SU-DHL-6 (cell line): ENCODE results near the gene TXNDC5.

ENCODE experiments used
- H2AFZ ChIP-seq: fragments of 200-600 bp; sonication (generic); 2 replicates; pipeline ENCODE4 v1.6.1; 2014; ENCODE audit warnings: low read depth, mild to moderate bottlenecking, moderate library complexity, mixed read lengths, antibody characterized with exemption, low read length; ENCODE audit not compliant: severe bottlenecking
- H3F3A ChIP-seq: fragments of 200-600 bp; shearing (Covaris generic); 2 replicates; pipeline ENCODE4 v1.6.0; 2016; ENCODE audit warnings: antibody characterized with exemption, mild to moderate bottlenecking; ENCODE audit not compliant: insufficient read depth
- H3K27ac ChIP-seq: fragments of 200-600 bp; sonication (generic); 2 replicates; pipeline ENCODE4 v1.5.1; 2016; ENCODE audit warnings: low read depth, mild to moderate bottlenecking, low read length, moderate library complexity, mixed read lengths
- H3K27me3 ChIP-seq: fragments of 200-600 bp; sonication (generic), shearing (Covaris generic); 2 replicates; pipeline ENCODE4 v1.6.0; 2014; ENCODE audit warnings: mild to moderate bottlenecking, low read length
- H3K36me3 ChIP-seq: fragments of 200-600 bp; sonication (generic); 2 replicates; pipeline ENCODE4 v1.6.1; 2014; ENCODE audit warnings: mild to moderate bottlenecking, low read length, mixed read lengths
- H3K4me2 ChIP-seq: fragments of 300-600, 200-600 bp; shearing (Covaris generic), sonication (generic); 2 replicates; pipeline ENCODE4 v1.6.0; 2014; ENCODE audit warnings: low read length, low read depth, mild to moderate bottlenecking; ENCODE audit not compliant: poor library complexity, severe bottlenecking
- H3K4me3 ChIP-seq: fragments of 200-600 bp; sonication (generic); 2 replicates; pipeline ENCODE4 v1.5.1; 2014; ENCODE audit warnings: antibody characterized with exemption, low read length, mild to moderate bottlenecking, mixed read lengths; ENCODE audit not compliant: insufficient read depth, poor library complexity, severe bottlenecking
- H3K79me2 ChIP-seq: fragments of 200-600 bp; sonication (generic); 2 replicates; pipeline ENCODE4 v1.6.1; 2014; ENCODE audit warnings: mild to moderate bottlenecking, low read length, moderate library complexity; ENCODE audit not compliant: insufficient read depth
- H3K9ac ChIP-seq: fragments of 200-600 bp; sonication (generic); 2 replicates; pipeline ENCODE4 v1.7.0; 2014; ENCODE audit warnings: mild to moderate bottlenecking, low read length
- H3K9me2 ChIP-seq: fragments of 200-600 bp; sonication (generic); replicated peaks from 2 replicates; pipeline ENCODE4 v1.6.1; 2014; ENCODE audit warnings: low read length; ENCODE audit not compliant: insufficient read depth
- H3K9me3 ChIP-seq: fragments of 200-600 bp; sonication (generic); 2 replicates; pipeline ENCODE4 v1.6.1; 2014; ENCODE audit warnings: low read length, mixed read lengths; ENCODE audit not compliant: insufficient read depth
- H4K20me1 ChIP-seq: fragments of 200-600 bp; sonication (generic); 2 replicates; pipeline ENCODE4 v1.6.1; 2014; ENCODE audit warnings: low read depth, mild to moderate bottlenecking, antibody characterized with exemption, low read length, moderate library complexity, mixed read lengths
- CTCF ChIP-seq: fragments of 200-600 bp; sonication (generic); IDR thresholded peaks from one replicate; pipeline ENCODE4 v1.5.1; 2017; ENCODE audit warnings: antibody characterized with exemption, mild to moderate bottlenecking, low read length, moderate library complexity; ENCODE audit not compliant: insufficient read depth, poor library complexity, severe bottlenecking
- EZH2phosphoT487 ChIP-seq: fragments of 200-600 bp; sonication (generic), shearing (Covaris generic); conservative IDR thresholded peaks from 2 replicates; pipeline ENCODE4 v1.6.1; 2018; ENCODE audit warnings: mild to moderate bottlenecking, antibody characterized with exemption, low read length, moderate library complexity, mixed read lengths

TXNDC5 gene

DNA sequence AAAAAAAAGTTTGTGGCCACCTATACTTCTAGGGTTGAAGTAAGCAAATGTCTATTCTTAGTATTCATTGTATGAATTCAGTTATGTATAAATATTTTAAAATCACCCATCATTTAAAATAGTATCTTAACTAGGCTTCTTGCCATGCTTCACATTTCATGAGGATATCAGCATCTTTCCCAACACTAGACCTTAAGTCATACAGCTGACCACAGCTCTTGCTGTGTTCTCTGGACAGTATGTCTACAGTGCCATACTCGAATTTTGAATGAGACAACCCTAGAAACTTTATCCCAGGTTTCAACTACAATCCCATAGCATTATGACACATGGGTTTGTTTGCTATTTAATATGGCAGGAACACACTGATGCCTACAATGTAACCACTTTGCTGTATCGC is 5.2 kb downstream of the TXNDC5 start:
- H3K36me3 ChIP-seq = peaks cover 13% of the 10 kb centered on the region
- no peaks in the 10 kb centered on the region for H3K9me2 ChIP-seq
- no peak overlapping the region for H3K4me2 ChIP-seq
- H3K27ac ChIP-seq = no peak overlapping the region
- no peak overlapping the region for H3K9ac ChIP-seq
- H3K4me3 ChIP-seq = no peak overlapping the region
- H3F3A ChIP-seq = no peaks in the 10 kb centered on the region
- no peaks in the 10 kb centered on the region for H3K9me3 ChIP-seq
- no peaks in the 10 kb centered on the region for H3K27me3 ChIP-seq
- TF ChIP-seq EZH2phosphoT487 (no peak), CTCF (no peak)
- peaks cover 56% of the 10 kb centered on the region for H3K79me2 ChIP-seq
- no peaks in the 10 kb centered on the region for H4K20me1 ChIP-seq
- no peak overlapping the region for H2AFZ ChIP-seq

- Histone ChIP-seq H3K4me3 (no peak overlapping the region), H3K9me3 (no peaks in the 10 kb centered on the region), H3F3A (no peaks in the 10 kb centered on the region), H3K27ac (no peak overlapping the region), H3K9me2 (no peaks in the 10 kb centered on the region), H2AFZ (no peak overlapping the region), H3K4me2 (no peak overlapping the region), H3K36me3 (peaks cover 14% of the 10 kb centered on the region), H3K27me3 (no peaks in the 10 kb centered on the region), H3K79me2 (peaks cover 54% of the 10 kb centered on the region), H4K20me1 (no peaks in the 10 kb centered on the region), H3K9ac (no peak overlapping the region)
- no peak for TF ChIP-seq CTCF
- no peak for TF ChIP-seq EZH2phosphoT487
Measured at GRCh38 chr6:7904654-7905319, 5.8 kb downstream of the TXNDC5 start.

GRCh38 chr6:7903673-7904072 is 6.9 kb downstream of the TXNDC5 start:
- H3K36me3 ChIP-seq = peaks cover 23% of the 10 kb centered on the region
- H3K9me2 ChIP-seq = no peaks in the 10 kb centered on the region
- H4K20me1 ChIP-seq = no peaks in the 10 kb centered on the region
- no peak overlapping the region for H3K4me2 ChIP-seq
- no peak overlapping the region for H3K9ac ChIP-seq
- no peak overlapping the region for H3K27ac ChIP-seq
- TF ChIP-seq CTCF (no peak), EZH2phosphoT487 (no peak)
- H3K79me2 ChIP-seq = peaks cover 42% of the 10 kb centered on the region
- no peaks in the 10 kb centered on the region for H3K27me3 ChIP-seq
- no peak overlapping the region for H3K4me3 ChIP-seq
- H3F3A ChIP-seq = no peaks in the 10 kb centered on the region
- no peaks in the 10 kb centered on the region for H3K9me3 ChIP-seq
- no peak overlapping the region for H2AFZ ChIP-seq
